Measurements from ENCODE around the gene E2F6.

E2F6 gene

DNA sequence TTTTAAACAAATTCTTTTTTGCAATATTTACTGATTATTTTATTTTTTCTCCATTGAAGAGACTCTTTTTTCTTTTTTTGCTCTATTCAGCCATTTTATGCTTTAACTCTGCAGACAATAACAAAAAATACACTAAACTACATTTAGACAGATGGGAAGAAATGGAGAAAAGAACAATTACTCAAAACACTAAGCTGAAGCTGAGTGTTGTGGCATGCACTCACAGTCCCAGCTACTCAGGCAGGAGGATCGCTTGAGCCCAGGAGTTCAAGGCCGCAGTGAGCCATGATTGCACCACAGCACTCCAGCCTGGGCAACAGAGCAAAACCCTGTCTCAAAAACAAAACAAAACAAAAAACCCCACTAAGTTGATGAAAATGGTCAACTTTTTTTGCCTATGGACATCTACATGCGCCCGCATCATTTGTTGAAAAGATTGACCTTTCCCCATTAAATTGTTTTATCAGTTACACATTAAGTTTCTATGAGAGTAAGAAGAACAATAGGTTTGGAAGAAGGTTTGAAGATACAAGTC lies 43.0 kb downstream of the E2F6 start:
- TF ChIP-seq, protein P1, sequence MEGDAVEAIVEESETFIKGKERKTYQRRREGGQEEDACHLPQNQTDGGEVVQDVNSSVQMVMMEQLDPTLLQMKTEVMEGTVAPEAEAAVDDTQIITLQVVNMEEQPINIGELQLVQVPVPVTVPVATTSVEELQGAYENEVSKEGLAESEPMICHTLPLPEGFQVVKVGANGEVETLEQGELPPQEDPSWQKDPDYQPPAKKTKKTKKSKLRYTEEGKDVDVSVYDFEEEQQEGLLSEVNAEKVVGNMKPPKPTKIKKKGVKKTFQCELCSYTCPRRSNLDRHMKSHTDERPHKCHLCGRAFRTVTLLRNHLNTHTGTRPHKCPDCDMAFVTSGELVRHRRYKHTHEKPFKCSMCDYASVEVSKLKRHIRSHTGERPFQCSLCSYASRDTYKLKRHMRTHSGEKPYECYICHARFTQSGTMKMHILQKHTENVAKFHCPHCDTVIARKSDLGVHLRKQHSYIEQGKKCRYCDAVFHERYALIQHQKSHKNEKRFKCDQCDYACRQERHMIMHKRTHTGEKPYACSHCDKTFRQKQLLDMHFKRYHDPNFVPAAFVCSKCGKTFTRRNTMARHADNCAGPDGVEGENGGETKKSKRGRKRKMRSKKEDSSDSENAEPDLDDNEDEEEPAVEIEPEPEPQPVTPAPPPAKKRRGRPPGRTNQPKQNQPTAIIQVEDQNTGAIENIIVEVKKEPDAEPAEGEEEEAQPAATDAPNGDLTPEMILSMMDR (IDR thresholded peaks at IDR 0.05; ENCODE audit: low read depth, low read length): no peak

DNA sequence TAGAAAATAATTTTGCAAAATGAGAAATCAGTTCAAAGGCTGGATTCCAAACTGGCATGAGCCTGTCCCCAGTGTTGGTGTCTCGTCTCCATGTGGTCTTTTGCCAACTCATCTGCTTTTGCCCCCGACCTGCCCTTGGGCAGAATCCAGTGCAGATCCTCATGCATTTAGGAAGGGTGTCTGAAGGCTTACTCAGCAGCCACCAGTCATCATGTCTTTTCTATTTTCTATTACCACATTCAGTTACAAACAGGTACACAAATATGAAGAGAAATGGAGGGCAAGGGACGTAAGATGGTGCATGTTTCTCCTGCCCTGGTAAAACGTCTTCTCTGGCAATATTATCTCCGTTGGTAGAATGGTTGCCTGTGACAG lies 43.5 kb downstream of the E2F6 start:
- H3K36me3 ChIP-seq: no peaks in the 10 kb centered on the region
- H3K9me3 ChIP-seq (ENCODE audit: severe bottlenecking): peaks cover 7% of the 10 kb centered on the region
- H3K27me3 ChIP-seq (ENCODE audit: insufficient read depth, low read depth, severe bottlenecking): no peaks in the 10 kb centered on the region
- H3K4me3 ChIP-seq (ENCODE audit: low read depth, low read length): no peak overlapping the region
- TF ChIP-seq, protein P1 (IDR thresholded peaks at IDR 0.05; ENCODE audit: low read depth, low read length): no peak
- no peak overlapping the region for H3K27ac ChIP-seq
- no peak for DNase-seq

More for the DNA sequence above, 43.0 kb downstream of the E2F6 start:
- H3K27ac ChIP-seq: no peak overlapping the region
- no peak for DNase-seq
- no peaks in the 10 kb centered on the region for H3K27me3 ChIP-seq (ENCODE audit: insufficient read depth, low read depth, severe bottlenecking)
- H3K4me3 ChIP-seq (ENCODE audit: low read depth, low read length): no peak overlapping the region
- H3K36me3 ChIP-seq: no peaks in the 10 kb centered on the region
- H3K9me3 ChIP-seq (ENCODE audit: severe bottlenecking): peaks cover 2% of the 10 kb centered on the region

DNA sequence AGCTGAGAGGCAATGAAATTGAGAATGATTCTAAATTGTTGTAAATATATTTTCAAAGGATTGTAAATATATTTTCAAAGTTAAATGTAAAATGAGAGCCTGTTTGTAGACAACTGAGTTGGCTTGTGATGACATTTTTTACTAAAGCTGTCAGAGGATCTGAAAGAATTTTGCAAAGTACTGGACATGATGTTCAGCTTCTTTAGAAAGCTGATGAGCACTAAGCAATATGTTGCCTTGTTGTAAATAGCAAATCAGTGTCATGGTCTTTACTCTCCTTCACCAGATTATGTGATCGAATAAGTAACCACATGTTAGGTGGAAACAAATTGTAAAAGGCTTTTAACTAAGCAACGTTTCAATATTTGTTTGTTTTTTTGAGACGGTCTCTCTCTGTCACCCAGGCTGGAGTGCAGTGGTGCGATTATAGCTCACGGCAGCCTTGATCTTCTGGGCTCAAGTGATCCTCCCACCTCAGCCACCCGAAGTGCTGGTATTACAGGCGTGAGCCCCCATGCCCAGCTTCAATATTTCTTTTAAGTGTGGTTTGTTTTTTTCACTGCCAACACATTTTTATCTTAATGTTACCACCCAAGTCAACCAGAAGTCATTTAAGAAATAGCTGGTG lies 44.0 kb downstream of the E2F6 start:
- Histone ChIP-seq H3K4me3 (ENCODE audit: low read depth, low read length) (no peak overlapping the region), H3K27ac (no peak overlapping the region), H3K27me3 (ENCODE audit: insufficient read depth, low read depth, severe bottlenecking) (no peaks in the 10 kb centered on the region), H3K9me3 (ENCODE audit: severe bottlenecking) (peaks cover 12% of the 10 kb centered on the region), H3K36me3 (no peaks in the 10 kb centered on the region)
- DNase-seq: no peak
- TF ChIP-seq, protein P1 (IDR thresholded peaks at IDR 0.05; ENCODE audit: low read depth, low read length): no peak

DNA sequence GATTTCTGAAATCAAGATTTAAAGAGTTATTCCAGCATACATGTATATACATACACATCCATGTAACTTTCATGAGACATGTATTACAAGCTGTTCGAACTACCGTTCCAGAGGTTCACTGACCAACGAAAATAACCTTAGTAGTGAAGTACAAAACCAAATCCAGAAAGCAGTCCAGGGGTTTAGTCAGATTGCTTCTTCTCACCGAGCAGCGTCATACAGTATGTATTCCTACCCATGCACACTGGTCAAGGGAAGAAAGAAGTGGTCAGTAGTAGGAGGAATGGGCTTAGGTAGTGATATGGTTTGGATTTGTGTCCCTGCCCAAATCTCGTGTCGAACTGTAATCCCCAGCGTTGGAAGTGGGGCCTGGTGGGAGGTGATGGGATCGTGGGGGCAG lies 45.3 kb downstream of the E2F6 start:
- no peak overlapping the region for H3K27ac ChIP-seq
- H3K36me3 ChIP-seq: no peaks in the 10 kb centered on the region
- DNase-seq: no peak
- no peaks in the 10 kb centered on the region for H3K27me3 ChIP-seq (ENCODE audit: insufficient read depth, low read depth, severe bottlenecking)
- peaks cover 12% of the 10 kb centered on the region for H3K9me3 ChIP-seq (ENCODE audit: severe bottlenecking)
- no peak overlapping the region for H3K4me3 ChIP-seq (ENCODE audit: low read depth, low read length)
- TF ChIP-seq, protein P1 (IDR thresholded peaks at IDR 0.05; ENCODE audit: low read depth, low read length): no peak

DNA sequence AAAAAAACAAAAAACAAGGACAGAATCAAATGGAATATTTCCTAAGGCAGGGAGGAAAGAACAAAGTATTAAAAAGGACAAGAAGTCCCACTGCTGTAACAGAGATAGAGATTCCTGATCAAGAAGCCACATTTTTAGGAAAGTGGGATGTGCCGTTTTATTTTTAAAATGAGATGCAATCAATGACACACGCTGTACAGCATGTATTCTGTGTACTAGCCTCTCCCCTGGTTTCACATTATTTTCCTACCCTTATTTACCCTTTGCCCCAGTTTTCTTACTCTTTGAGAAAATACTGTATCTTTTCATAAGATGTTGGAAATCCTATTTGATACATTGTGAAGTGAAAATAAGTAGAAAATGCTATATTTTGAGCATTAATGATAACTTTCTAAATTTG lies 45.8 kb downstream of the E2F6 start:
- Histone ChIP-seq H3K4me3 (ENCODE audit: low read depth, low read length) (no peak overlapping the region), H3K36me3 (no peaks in the 10 kb centered on the region), H3K27ac (no peak overlapping the region), H3K27me3 (ENCODE audit: insufficient read depth, low read depth, severe bottlenecking) (no peaks in the 10 kb centered on the region), H3K9me3 (ENCODE audit: severe bottlenecking) (peaks cover 12% of the 10 kb centered on the region)
- DNase-seq: no peak
- TF ChIP-seq, protein P1 (IDR thresholded peaks at IDR 0.05; ENCODE audit: low read depth, low read length): no peak

DNA sequence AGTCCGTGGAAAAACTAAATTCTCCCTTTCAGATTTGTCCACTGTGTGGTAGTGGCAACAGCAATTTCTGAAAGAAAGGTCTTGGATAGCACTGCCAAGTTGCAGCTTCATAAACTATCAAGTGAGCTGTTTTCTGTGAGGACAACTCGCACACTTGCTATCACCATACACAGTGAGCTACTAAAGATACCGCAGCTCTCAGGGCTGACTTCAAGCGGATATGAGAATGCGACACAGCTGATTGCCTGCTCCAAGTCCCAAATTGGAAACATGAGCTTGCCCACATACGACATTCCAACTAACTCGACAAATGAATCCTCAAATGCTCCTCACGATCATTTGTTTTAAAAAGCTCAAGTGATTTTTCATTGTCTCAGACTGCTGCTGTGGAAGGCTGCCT lies 46.2 kb downstream of the E2F6 start:
- Histone ChIP-seq H3K9me3 (ENCODE audit: severe bottlenecking) (peaks cover 12% of the 10 kb centered on the region), H3K27me3 (ENCODE audit: insufficient read depth, low read depth, severe bottlenecking) (no peaks in the 10 kb centered on the region), H3K4me3 (ENCODE audit: low read depth, low read length) (no peak overlapping the region), H3K36me3 (no peaks in the 10 kb centered on the region), H3K27ac (no peak overlapping the region)
- DNase-seq: no peak
- TF ChIP-seq, protein P1 (IDR thresholded peaks at IDR 0.05; ENCODE audit: low read depth, low read length): no peak

Data from WERI-Rb-1 (cell line).